HCT116 (cell line): Measurements from ENCODE around the gene PRRT4. TPM values are rescaled to one million over a fixed set of nuclear protein-coding genes. Genes with fewer than 3 reads are reported as not detected.
A peak's percentile ranks its signal among the peaks of the same experiment; 100 is the strongest.

Experiments
- ATAC-seq: fragments of 200-7000 bp; cut with Tn5 transposase; 2 replicates; pipeline ENCODE4 v1.9.1; 2020; ENCODE audit warnings: mild to moderate bottlenecking, moderate library complexity
- BruUV-seq: library from RNA; stranded (reverse); fragments of 400-500 nt; replicated peaks from 2 replicates; lab custom pipeline; 2021; lab: Mats Ljungman, UMichigan
- CTCF ChIA-PET: fragments of 300-600 bp; sonication (Branson Sonifier 250); formaldehyde crosslinking; loops from one replicate; lab custom pipeline; 2021; ENCODE audit warnings: antibody characterized with exemption; lab: Charles Lee
- POLR2A ChIA-PET: fragments of 300-600, 350-600 bp; sonication (Branson Sonifier 250); formaldehyde crosslinking; loops from one replicate; lab custom pipeline; 2021; ENCODE audit warnings: antibody characterized with exemption; lab: Charles Lee
- RAD21 ChIA-PET, 2 experiments: fragments of 300-600 bp; sonication (Branson Sonifier 250); formaldehyde crosslinking; loops; one replicate each; lab custom pipeline; 2023; ENCODE audit warnings: low total read pairs in 2 of 2; ENCODE audit not compliant: uncharacterized antibody in 2 of 2, unreplicated experiment in 2 of 2, low non-redundant PET in 1 of 2; lab: Charles Lee
- DNase-seq: peaks from one replicate; pipeline ENCODE4 v3.0.0-alpha.2; 2010; ENCODE audit warnings: low read depth, low spot score
- H2AFZ ChIP-seq: fragments of 200-600 bp; shearing (Covaris generic), sonication (generic); 2 replicates; pipeline ENCODE4 v1.6.1; 2017; ENCODE audit warnings: low read depth, mixed run types, mixed read lengths, antibody characterized with exemption, low read length; ENCODE audit not compliant: poor library complexity, severe bottlenecking
- H3K27ac ChIP-seq: 2 replicates; pipeline ENCODE4 v1.5.1; 2012; ENCODE audit warnings: low read depth, low read length
- H3K27me3 ChIP-seq: fragments of 200-600 bp; sonication (generic); 2 replicates; pipeline ENCODE4 v1.6.1; 2016; ENCODE audit warnings: mixed run types, low read length, mixed read lengths; ENCODE audit not compliant: insufficient read depth
- H3K36me3 ChIP-seq, 2 experiments: fragments of 200-500 bp in 1 of 2; fragments of 200-600 bp in 1 of 2; sonication (Bioruptor generic) in 1 of 2; sonication (generic) in 1 of 2; 2 replicates each; pipeline versions ENCODE4 v1.5.1 to v1.6.1; 2014 to 2016; ENCODE audit warnings: low read length in 2 of 2, inconsistent platforms in 1 of 2, mixed read lengths in 1 of 2, mixed run types in 1 of 2; ENCODE audit not compliant: insufficient read depth in 2 of 2, control insufficient read depth in 1 of 2
- H3K4me1 ChIP-seq, 2 experiments: fragments of 200-600 bp in 1 of 2; sonication (generic) in 1 of 2; 2 replicates each; pipeline versions ENCODE4 v1.5.1 to v1.6.1; 2012 to 2017; ENCODE audit warnings: low read length in 2 of 2, inconsistent platforms in 1 of 2, mild to moderate bottlenecking in 1 of 2, mixed read lengths in 1 of 2, mixed run types in 1 of 2, moderate library complexity in 1 of 2; ENCODE audit not compliant: insufficient read depth in 2 of 2, control insufficient read depth in 1 of 2
- H3K4me2 ChIP-seq: fragments of 200-600 bp; sonication (generic); 2 replicates; pipeline ENCODE4 v1.6.1; 2017; ENCODE audit warnings: mixed run types, low read length, mixed read lengths
- H3K4me3 ChIP-seq, 2 experiments: fragments of 200-600 bp in 1 of 2; sonication (generic) in 1 of 2; replicated peaks in 1 of 2; 2 replicates each; pipeline ENCODE4 v1.5.1; 2011 to 2016; ENCODE audit warnings: low read length in 2 of 2, control low read depth in 1 of 2, low read depth in 1 of 2, mild to moderate bottlenecking in 1 of 2, mixed read lengths in 1 of 2, mixed run types in 1 of 2
- H3K79me2 ChIP-seq: fragments of 200-600 bp; sonication (generic); 2 replicates; pipeline ENCODE4 v1.6.1; 2017; ENCODE audit warnings: mild to moderate bottlenecking, mixed run types, low read length, moderate library complexity, mixed read lengths; ENCODE audit not compliant: insufficient read depth
- H3K9ac ChIP-seq: fragments of 200-600 bp; sonication (generic); 2 replicates; pipeline ENCODE4 v1.6.1; 2016; ENCODE audit warnings: low read length, mixed read lengths
- H3K9me2 ChIP-seq: fragments of 200-600 bp; sonication (generic), shearing (Covaris generic); 2 replicates; pipeline ENCODE4 v1.6.1; 2017; ENCODE audit warnings: mixed run types, mild to moderate bottlenecking, moderate library complexity; ENCODE audit not compliant: insufficient read depth
- H3K9me3 ChIP-seq, 2 experiments: fragments of 200-500 bp in 1 of 2; fragments of 200-600 bp in 1 of 2; sonication (Bioruptor generic) in 1 of 2; sonication (generic) in 1 of 2; 2 replicates each; pipeline ENCODE4 v1.6.1; 2014 to 2017; ENCODE audit warnings: low read length in 2 of 2, mixed read lengths in 2 of 2, inconsistent platforms in 1 of 2, low read depth in 1 of 2, mild to moderate bottlenecking in 1 of 2, mixed run types in 1 of 2, moderate library complexity in 1 of 2; ENCODE audit not compliant: control insufficient read depth in 1 of 2, insufficient read depth in 1 of 2
- H4K20me1 ChIP-seq: fragments of 200-600 bp; sonication (generic), shearing (Covaris generic); 2 replicates; pipeline ENCODE4 v1.6.1; 2017; ENCODE audit warnings: mixed run types, mild to moderate bottlenecking, moderate library complexity; ENCODE audit not compliant: insufficient read depth
- CBX3 ChIP-seq: IDR thresholded peaks from 2 replicates; pipeline ENCODE4 v1.6.1; 2012; ENCODE audit warnings: low read depth
- CTCF ChIP-seq, 3 experiments: fragments of 200-600 bp in 1 of 3; sonication (generic) in 1 of 3; IDR thresholded peaks in 2 of 3; conservative IDR thresholded peaks in 1 of 3; 2 replicates each; pipeline ENCODE4 v1.5.1; 2012 to 2017; ENCODE audit warnings: low read depth in 2 of 3, low read length in 2 of 3, antibody characterized with exemption in 1 of 3, borderline replicate concordance in 1 of 3, control low read depth in 1 of 3, mild to moderate bottlenecking in 1 of 3, mixed read lengths in 1 of 3, mixed run types in 1 of 3, moderate library complexity in 1 of 3; ENCODE audit not compliant: insufficient read depth in 1 of 3
- EZH2phosphoT487 ChIP-seq: fragments of 200-600 bp; IDR thresholded peaks from 2 replicates; pipeline ENCODE4 v1.6.1; 2018; ENCODE audit warnings: antibody characterized with exemption, borderline replicate concordance
- POLR2AphosphoS5 ChIP-seq: IDR thresholded peaks from 2 replicates; pipeline ENCODE4 v1.6.1; 2011; ENCODE audit warnings: mild to moderate bottlenecking, low read depth, low read length, moderate library complexity
- RAD21 ChIP-seq: IDR thresholded peaks from 2 replicates; pipeline ENCODE4 v1.6.1; 2012; ENCODE audit warnings: low read depth, mild to moderate bottlenecking
- REST ChIP-seq: IDR thresholded peaks from 2 replicates; pipeline ENCODE4 v1.6.1; 2012; ENCODE audit warnings: low read depth
- SP1 ChIP-seq: IDR thresholded peaks from 2 replicates; pipeline ENCODE4 v1.6.1; 2012; ENCODE audit warnings: low read depth
- TCF7L2 ChIP-seq: IDR thresholded peaks from 2 replicates; pipeline ENCODE4 v1.7.0; 2011; ENCODE audit warnings: borderline replicate concordance, inconsistent platforms; ENCODE audit not compliant: insufficient read depth, insufficient read length; ENCODE audit errors: extremely low read depth
- ZNF274 ChIP-seq: fragments of 200-500 bp; sonication (Bioruptor generic); IDR thresholded peaks from 2 replicates; pipeline ENCODE4 v1.6.1; 2014; ENCODE audit warnings: mild to moderate bottlenecking, low read depth, low read length, inconsistent platforms
- intact Hi-C: fragments of 100-400 bp; cut with micrococcal nuclease; formaldehyde crosslinking; loops from 2 replicates; pipeline ENCODE4 v1.10.0; 2022
- total RNA-seq: library from RNA; stranded (reverse); gene quantifications from one replicate; pipeline ENCODE4 v1.2.1, GENCODE V29; 2021; ENCODE audit not compliant: unreplicated experiment

Gene PRRT4
- total RNA-seq, 1 experiment from 2014 or later, result 4.0 TPM

- Histone ChIP-seq H3K36me3 (peaks cover 43 to 65% of the 10 kb centered on the region in 2 experiments), H3K9me3 (no peaks in the 10 kb centered on the region), H3K9me2 (no peaks in the 10 kb centered on the region), H3K27me3 (no peaks in the 10 kb centered on the region), H3K4me3 (no peak overlapping the region), H3K79me2 (peaks cover 13% of the 10 kb centered on the region), H4K20me1 (no peaks in the 10 kb centered on the region; the same call in 1 of the 2 replicates), H2AFZ (no peak overlapping the region), H3K9ac (no peak overlapping the region), H3K4me1 (no peaks in the 10 kb centered on the region), H3K27ac (no peak overlapping the region), H3K4me2 (no peak overlapping the region)
- TF ChIP-seq CBX3 (no peak), EZH2phosphoT487 (no peak), SP1 (no peak), REST (no peak), ZNF274 (no peak), CTCF (IDR thresholded peaks at IDR 0.05 in 2 of 3, conservative IDR thresholded peaks at IDR 0.05 in 1 of 3; ENCODE audit: borderline replicate concordance in 1 of 3, insufficient read depth in 1 of 3, low read depth in 2 of 3, low read length in 2 of 3) (peak; percentile 88 to 96 (median 95)), TCF7L2 (no peak), POLR2AphosphoS5 (no peak), RAD21 (peak; percentile 86)
- CTCF ChIA-PET, result interaction anchor here (1.0 to 4.4 kb wide), 7 partner anchors 9 to 63 kb away, joined by 3 to 24 read pairs (median 7); partner anchors contain the start of gene IMPDH1
- RAD21 ChIA-PET, result no interaction called here
- POLR2A ChIA-PET, result no interaction called here
- BruUV-seq, result no TSS peak
- DNase-seq (no peak), ATAC-seq (peak; percentile 89)
- intact Hi-C loops, result loop anchor here (1.0 kb wide), 2 partner anchors 27 to 63 kb away; no protein-coding TSS in a partner anchor
These were observed 36.7 kb upstream of the PRRT4 start for GRCh38 chr7:128398016-128398840.
